Epidermal melanocyte (primary cell): ENCODE data around the gene TXNL4A.

Source experiments
- DNase-seq: peaks from one replicate; pipeline ENCODE4 v3.0.0; 2011; ENCODE audit warnings: low spot score; ENCODE audit not compliant: insufficient read length

TXNL4A gene

GRCh38 chr18:79935925-79936324, 52.4 kb downstream of the TXNL4A start:
- no peak for DNase-seq

- DNase-seq: no peak
These were observed 52.9 kb downstream of the TXNL4A start for GRCh38 chr18:79935499-79935898.

GRCh38 chr18:79935098-79935480, 53.3 kb downstream of the TXNL4A start:
- no peak for DNase-seq

GRCh38 chr18:79934311-79935097, 53.9 kb downstream of the TXNL4A start:
- DNase-seq: no peak

- no peak for DNase-seq
These were observed 54.6 kb downstream of the TXNL4A start for GRCh38 chr18:79933765-79934164.

- DNase-seq: no peak
These were observed 55.5 kb downstream of the TXNL4A start for GRCh38 chr18:79932907-79933306.

GRCh38 chr18:79931475-79931874, 56.9 kb downstream of the TXNL4A start:
- no peak for DNase-seq

- DNase-seq: no peak
These were observed 58.2 kb downstream of the TXNL4A start for GRCh38 chr18:79930020-79930642.

GRCh38 chr18:79928563-79928960, 59.8 kb downstream of the TXNL4A start:
- DNase-seq: no peak

- DNase-seq: no peak
These were observed 60.5 kb downstream of the TXNL4A start for GRCh38 chr18:79927607-79928562.

GRCh38 chr18:79926715-79927606, 61.4 kb downstream of the TXNL4A start:
- no peak for DNase-seq

- DNase-seq: no peak
These were observed 62.1 kb downstream of the TXNL4A start for GRCh38 chr18:79926306-79926705.

- DNase-seq: no peak
These were observed 63.3 kb downstream of the TXNL4A start for GRCh38 chr18:79924814-79925731.

- no peak for DNase-seq
These were observed 64.3 kb downstream of the TXNL4A start for GRCh38 chr18:79923896-79924585.

- DNase-seq: no peak
These were observed 65.4 kb downstream of the TXNL4A start for GRCh38 chr18:79922971-79923411.

- DNase-seq: no peak
These were observed 66.1 kb downstream of the TXNL4A start for GRCh38 chr18:79921984-79922965.
